Colonic mucosa (tissue), 4 donors: Measurements from ENCODE around the gene TBC1D16. TPM values are rescaled to one million over a fixed set of nuclear protein-coding genes. Genes with fewer than 3 reads are reported as not detected.
"Not testable (repeated sequence)": the region's sequence is repeated elsewhere in the genome, so short reads cannot be mapped to it uniquely, and the experiment has no call there.

ENCODE experiments used
- DNase-seq: peaks from one replicate; pipeline ENCODE4 v3.0.0-alpha.2; 2020
- H3K27ac ChIP-seq: fragments of 200-600 bp; one replicate; pipeline ENCODE4 v1.8.0; 2021
- H3K27me3 ChIP-seq: fragments of 200-600 bp; one replicate; pipeline ENCODE4 v1.8.0; 2021
- H3K36me3 ChIP-seq: fragments of 200-600 bp; one replicate; pipeline ENCODE4 v1.8.0; 2021
- H3K4me1 ChIP-seq: fragments of 200-600 bp; one replicate; pipeline ENCODE4 v1.8.0; 2021; ENCODE audit warnings: mild to moderate bottlenecking
- H3K4me3 ChIP-seq: fragments of 200-600 bp; one replicate; pipeline ENCODE4 v1.8.0; 2021
- H3K9ac ChIP-seq, 2 donors: one replicate each; pipeline ENCODE4 v1.7.0; 2013; ENCODE audit warnings: control low read depth in 2 of 2, low read depth in 2 of 2, low read length in 2 of 2
- H3K9me3 ChIP-seq: fragments of 200-600 bp; one replicate; pipeline ENCODE4 v1.8.0; 2021
- intact Hi-C: fragments of 100-400 bp; cut with DNase I; formaldehyde crosslinking; loops from one replicate; pipeline ENCODE4 v1.14.1; 2022
- total RNA-seq, 2 donors: library from RNA; stranded (reverse); fragmentation: NEBNext Ultra II Directional in 1 of 2; extraction: Animal tissue kit (Norgen Biotek cat#: 25700) in 1 of 2; gene quantifications; one replicate each; pipeline ENCODE4 v1.2.1, GENCODE V29; 2021
- TF ChIP-seq, protein P1 (sequence below): fragments of 200-600 bp; IDR thresholded peaks from one replicate; pipeline ENCODE4 v1.8.0; 2022; ENCODE audit warnings: antibody characterized with exemption, mild to moderate bottlenecking
- donor health status: healthy.
- donor health status: DM: no; HTN: no; CAD: no.
- donor health status: DM: no; HTN: no; CAD: no.

The TBC1D16 gene
- total RNA-seq, 2 donors from 2014 or later, result 14.4 to 19.8 TPM

DNA sequence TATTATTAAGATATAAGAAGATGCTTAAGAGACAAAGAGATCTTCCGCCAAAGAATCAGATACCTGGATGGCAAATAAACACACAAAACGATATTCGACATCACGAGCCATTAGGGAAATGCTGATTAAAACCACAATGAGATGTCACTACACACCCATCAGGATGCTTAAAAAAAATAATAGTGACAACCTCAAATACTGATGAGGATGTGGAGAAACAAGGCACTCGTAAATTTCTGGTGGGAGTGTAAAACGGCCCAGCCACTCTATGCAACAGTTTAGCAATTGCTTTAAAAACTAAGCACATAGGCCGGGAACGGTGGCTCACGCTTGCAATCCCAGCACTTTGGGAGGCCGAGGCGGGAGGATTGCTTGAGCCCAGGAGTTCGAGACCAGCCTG lies 39.4 kb downstream of the TBC1D16 start:
- Histone ChIP-seq H3K4me1 (peaks cover 24% of the 10 kb centered on the region), H3K9me3 (no peaks in the 10 kb centered on the region), H3K9ac (no peak overlapping the region), H3K36me3 (no peaks in the 10 kb centered on the region), H3K4me3 (no peak overlapping the region), H3K27me3 (no peaks in the 10 kb centered on the region), H3K27ac (no peak overlapping the region)
- TF ChIP-seq, protein P1, sequence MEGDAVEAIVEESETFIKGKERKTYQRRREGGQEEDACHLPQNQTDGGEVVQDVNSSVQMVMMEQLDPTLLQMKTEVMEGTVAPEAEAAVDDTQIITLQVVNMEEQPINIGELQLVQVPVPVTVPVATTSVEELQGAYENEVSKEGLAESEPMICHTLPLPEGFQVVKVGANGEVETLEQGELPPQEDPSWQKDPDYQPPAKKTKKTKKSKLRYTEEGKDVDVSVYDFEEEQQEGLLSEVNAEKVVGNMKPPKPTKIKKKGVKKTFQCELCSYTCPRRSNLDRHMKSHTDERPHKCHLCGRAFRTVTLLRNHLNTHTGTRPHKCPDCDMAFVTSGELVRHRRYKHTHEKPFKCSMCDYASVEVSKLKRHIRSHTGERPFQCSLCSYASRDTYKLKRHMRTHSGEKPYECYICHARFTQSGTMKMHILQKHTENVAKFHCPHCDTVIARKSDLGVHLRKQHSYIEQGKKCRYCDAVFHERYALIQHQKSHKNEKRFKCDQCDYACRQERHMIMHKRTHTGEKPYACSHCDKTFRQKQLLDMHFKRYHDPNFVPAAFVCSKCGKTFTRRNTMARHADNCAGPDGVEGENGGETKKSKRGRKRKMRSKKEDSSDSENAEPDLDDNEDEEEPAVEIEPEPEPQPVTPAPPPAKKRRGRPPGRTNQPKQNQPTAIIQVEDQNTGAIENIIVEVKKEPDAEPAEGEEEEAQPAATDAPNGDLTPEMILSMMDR, result no peak
- intact Hi-C loops, result no loop called here
- DNase-seq, result no peak

DNA sequence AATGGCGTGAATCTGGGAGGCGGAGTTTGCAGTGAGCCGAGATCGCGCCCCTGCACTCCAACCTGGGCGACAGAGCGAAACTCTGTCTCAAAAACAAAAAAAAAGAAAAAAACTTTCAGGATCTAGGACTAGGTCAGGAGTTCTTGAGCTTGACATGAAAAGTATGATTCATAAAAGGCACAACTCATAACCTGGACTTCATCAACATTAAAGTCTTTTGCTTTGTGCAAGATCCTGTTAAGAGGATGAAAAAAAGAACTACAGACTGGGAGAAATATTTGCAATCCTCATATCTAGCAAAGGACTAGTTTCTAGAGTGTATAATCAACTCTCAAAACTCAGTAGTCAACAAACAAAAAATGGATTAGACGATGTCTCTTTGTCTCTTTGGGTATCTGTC lies 40.0 kb downstream of the TBC1D16 start:
- intact Hi-C loops, result no loop called here
- TF ChIP-seq, protein P1, result no peak
- Histone ChIP-seq H3K9me3 (no peaks in the 10 kb centered on the region), H3K36me3 (no peaks in the 10 kb centered on the region), H3K27ac (no peak overlapping the region), H3K9ac (no peak overlapping the region), H3K27me3 (no peaks in the 10 kb centered on the region), H3K4me3 (no peak overlapping the region), H3K4me1 (peaks cover 28% of the 10 kb centered on the region)
- DNase-seq, result no peak

DNA sequence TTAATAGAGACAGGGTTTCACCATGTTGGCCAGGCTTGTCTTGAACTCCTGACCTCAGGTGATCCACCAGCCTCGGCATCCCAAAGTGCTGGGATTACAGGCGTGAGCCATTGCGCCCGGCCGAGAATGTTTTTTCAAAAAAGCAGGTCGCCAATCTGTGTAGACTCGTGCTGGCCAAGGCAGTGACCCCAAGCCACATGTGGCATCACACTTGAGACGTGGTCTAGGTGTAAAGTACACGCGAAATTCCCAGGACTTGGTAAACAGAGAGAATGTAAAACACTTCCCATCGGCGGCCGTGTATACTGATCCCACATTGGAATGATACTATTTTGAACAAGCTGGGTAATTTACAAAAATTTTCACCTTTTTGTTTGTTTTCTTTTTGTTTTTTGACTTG lies 41.1 kb downstream of the TBC1D16 start:
- no peaks in the 10 kb centered on the region for H3K36me3 ChIP-seq
- TF ChIP-seq, protein P1, result no peak
- no peaks in the 10 kb centered on the region for H3K27me3 ChIP-seq
- DNase-seq, result no peak
- no peak overlapping the region for H3K9ac ChIP-seq
- H3K4me3 ChIP-seq, result no peak overlapping the region
- intact Hi-C loops, result loop anchor here (5.0 kb wide), 1 partner anchor 252 kb away; no protein-coding TSS in a partner anchor
- H3K4me1 ChIP-seq, result peaks cover 36% of the 10 kb centered on the region
- no peaks in the 10 kb centered on the region for H3K9me3 ChIP-seq
- no peak overlapping the region for H3K27ac ChIP-seq

DNA sequence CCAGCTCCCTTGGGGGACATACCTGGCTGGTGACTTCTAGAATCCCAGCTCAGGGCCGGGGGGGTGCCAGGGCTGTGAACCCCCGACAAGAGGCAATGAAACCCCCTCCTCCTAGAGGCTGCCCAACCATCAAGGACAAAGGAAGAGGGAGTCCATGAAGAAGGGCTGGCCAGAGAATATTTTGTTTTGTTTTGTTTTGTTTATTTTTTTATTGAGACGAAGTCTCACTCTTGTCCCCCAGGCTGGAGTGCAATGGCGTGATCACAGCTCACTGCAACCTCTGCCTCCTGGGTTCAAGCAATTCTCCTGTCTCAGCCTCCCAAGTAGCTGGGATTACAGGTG lies 41.5 kb downstream of the TBC1D16 start:
- intact Hi-C loops, result loop anchor here (5.0 kb wide), 1 partner anchor 252 kb away; no protein-coding TSS in a partner anchor
- not testable (repeated sequence) for DNase-seq, H3K4me3 ChIP-seq, H3K9ac ChIP-seq, H3K27me3 ChIP-seq, H3K9me3 ChIP-seq, H3K27ac ChIP-seq, H3K36me3 ChIP-seq
- peaks cover 36% of the 10 kb centered on the region for H3K4me1 ChIP-seq

DNA sequence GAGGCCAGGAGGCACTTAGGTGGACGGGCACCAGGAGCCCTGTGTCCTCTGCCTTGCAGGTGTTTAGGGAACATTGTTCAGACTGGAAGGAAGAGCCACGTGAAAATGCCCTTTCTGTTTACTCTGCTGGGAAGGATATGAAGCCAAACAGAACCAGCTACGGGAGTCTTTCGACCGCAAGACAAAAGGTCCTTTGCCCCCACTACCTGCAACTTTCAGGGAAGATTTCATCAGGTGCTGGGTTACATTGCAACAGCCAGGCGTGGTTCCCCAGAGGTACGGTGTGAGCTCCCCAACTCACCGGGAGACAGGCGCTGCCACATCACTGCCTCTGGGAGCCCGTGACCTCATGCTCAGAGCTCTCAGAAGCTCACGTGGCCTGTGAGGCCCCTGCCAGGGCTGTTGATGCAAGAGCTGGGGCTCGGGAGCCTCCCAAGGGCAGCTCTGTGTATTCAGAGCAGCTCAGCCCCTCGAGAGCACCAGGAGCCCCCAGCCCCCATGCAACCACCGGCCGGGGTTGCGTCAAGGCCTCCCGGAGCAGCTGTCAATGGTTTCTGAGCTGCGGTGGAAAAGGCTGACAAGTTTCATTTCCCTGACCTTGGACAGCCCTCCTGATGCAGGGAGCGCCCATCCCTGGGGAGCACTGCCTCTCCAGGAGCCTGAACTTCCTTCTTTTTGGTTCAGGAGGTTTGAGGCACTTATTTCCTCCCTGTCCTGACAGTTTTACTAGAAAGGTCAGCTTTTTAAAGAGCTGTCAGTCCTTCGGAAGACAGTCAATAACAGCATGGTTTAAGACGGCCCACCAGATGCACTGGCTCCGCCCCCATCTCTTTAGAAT lies 42.1 kb downstream of the TBC1D16 start:
- Histone ChIP-seq H3K9ac (peak overlapping the region; percentile 28 to 66), H3K27ac (peak overlapping the region; percentile 56), H3K36me3 (no peaks in the 10 kb centered on the region), H3K9me3 (no peaks in the 10 kb centered on the region), H3K27me3 (no peaks in the 10 kb centered on the region), H3K4me3 (no peak overlapping the region), H3K4me1 (peaks cover 40% of the 10 kb centered on the region)
- intact Hi-C loops, result loop anchor here (5.0 kb wide), 1 partner anchor 251 kb away; no protein-coding TSS in a partner anchor
- TF ChIP-seq, protein P1, result no peak
- peak; percentile 78 for DNase-seq
